ENCODE measurements around the gene ZDHHC4. TPM values are rescaled to one million over a fixed set of nuclear protein-coding genes. Genes with fewer than 3 reads are reported as not detected.
A peak's percentile ranks its signal among the peaks of the same experiment; 100 is the strongest.
"Not testable (repeated sequence)": the region's sequence is repeated elsewhere in the genome, so short reads cannot be mapped to it uniquely, and the experiment has no call there.

ZDHHC4 gene
- total RNA-seq, 2 experiments from 2014 or later: 29.9 to 35.3 TPM

DNA sequence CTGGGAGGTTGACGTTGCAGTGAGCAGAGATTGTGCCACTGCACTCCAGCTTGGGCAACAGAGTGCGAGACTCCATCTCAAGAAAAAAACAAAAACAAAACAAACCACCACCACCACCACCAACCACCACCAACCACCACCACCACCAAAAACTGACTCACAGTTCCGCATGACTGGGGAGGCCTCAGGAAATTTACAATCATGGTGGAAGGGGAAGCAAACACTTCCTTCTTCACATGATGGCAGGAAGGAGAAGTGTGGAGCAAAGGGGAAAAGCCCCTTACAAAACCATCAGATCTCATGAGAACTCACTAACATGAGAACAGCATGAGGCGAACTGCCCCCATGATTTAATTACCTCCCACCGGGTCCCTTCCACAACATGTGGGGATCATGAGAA is 57.7 kb downstream of the ZDHHC4 start:
- H3K27ac Mint-ChIP-seq, POLR2A ChIA-PET, H3K27me3 Mint-ChIP-seq, CTCF ChIA-PET, H3K9me3 Mint-ChIP-seq, DNase-seq, H3K4me3 Mint-ChIP-seq: not testable (repeated sequence)
- peaks cover 16% of the 10 kb centered on the region for H3K36me3 Mint-ChIP-seq (ENCODE audit: low read depth)
- H3K4me1 Mint-ChIP-seq: peaks cover 30% of the 10 kb centered on the region

DNA sequence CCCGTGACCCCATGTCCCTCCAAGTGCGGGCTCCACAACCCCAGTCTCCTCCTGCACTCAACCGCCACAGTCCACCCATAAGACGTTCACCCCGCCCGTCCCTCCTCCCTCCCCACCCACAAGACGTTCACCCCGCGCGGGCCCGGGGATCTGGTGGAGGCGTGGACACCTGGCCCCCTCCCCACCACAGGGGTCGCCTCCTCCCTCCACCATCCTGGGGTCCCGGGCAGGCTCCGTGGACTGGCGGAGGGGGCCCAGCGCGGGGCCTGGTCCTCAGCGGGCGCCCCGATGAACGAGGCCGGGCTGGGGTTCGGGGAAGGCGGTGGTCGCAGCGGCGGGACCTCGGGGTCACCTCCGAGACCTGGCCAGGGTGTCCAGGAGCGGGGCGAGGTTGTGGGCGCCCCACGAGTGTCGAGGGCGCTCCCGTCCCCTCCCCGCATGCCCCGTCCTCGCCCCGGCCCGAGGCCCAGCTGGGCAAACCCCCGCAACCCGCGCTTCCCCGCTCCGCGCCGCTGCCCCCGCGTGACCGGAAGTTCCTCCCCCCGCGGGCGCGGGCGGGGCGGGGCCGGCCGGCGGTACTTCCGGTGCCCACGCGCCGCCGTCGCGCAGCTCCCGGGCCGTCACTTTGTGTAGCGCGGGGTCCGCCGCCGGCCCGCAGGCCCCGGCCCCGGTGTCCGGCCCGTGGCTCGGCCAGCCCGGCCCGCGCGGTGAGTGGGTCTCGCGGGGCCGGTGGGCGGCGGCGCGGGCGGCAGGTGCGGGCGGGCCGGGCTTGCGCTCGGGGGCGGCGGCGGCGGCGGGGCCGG is 59.7 kb downstream of the ZDHHC4 start, which contains the start of gene ZNF316:
TSS of gene ZNF316 (plus strand) at position 578 of the 803 bp plus-strand sequence. CDS start 5,092 bp downstream, outside the sequence.
- Mint-ChIP-seq H3K4me3 (peak within 1 kb of the TSS; percentile 81), H3K27me3 (no peaks in the 10 kb centered on the region), H3K27ac (peak within 1 kb of the TSS; percentile 92), H3K4me1 (peaks cover 35% of the 10 kb centered on the region), H3K36me3 (ENCODE audit: low read depth) (peaks cover 32% of the 10 kb centered on the region), H3K9me3 (no peaks in the 10 kb centered on the region)
- peak; percentile 54 for DNase-seq
- POLR2A ChIA-PET: no interaction called here
- CTCF ChIA-PET: no interaction called here

DNA sequence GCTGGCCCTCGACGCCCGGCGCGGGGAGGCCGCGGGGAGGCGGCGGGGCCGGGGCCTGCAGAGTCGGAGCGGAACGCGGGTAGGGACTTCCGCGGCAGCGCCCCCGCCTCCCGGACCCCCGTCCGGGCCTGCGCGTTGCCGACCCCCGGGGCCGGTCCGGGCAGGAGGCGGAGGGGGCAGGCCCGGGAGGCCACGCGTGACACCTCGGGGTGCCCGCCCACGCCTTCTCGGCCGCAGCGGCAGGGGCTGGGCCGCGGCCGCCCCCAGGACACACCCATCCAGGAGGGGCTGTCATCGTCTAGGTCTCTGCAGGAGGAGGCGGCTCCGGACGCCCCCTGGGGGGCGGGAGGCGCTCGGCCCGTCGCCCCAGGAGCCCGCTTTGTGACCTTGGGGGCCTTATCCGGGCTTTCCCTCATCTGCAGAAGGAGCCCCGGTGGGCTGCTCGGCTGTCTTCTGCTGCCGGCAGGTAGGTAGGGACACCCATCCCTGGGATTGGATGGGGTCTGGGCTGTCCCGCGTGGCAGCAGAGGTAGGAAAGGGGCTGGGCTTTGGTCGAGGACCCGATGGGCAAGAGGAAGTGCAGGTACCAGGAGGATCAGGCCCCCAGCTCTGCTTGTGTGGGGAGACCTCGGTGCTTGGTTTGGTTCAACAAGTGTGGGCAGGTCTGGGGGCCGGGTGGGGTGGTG is 60.4 kb downstream of the ZDHHC4 start:
- CTCF ChIA-PET: no interaction called here
- peak; percentile 46 for DNase-seq
- Mint-ChIP-seq H3K27me3 (no peaks in the 10 kb centered on the region), H3K9me3 (no peaks in the 10 kb centered on the region), H3K27ac (peak overlapping the region; percentile 92), H3K4me1 (peaks cover 35% of the 10 kb centered on the region), H3K4me3 (peak overlapping the region; percentile 81), H3K36me3 (ENCODE audit: low read depth) (peaks cover 36% of the 10 kb centered on the region)
- POLR2A ChIA-PET: interaction anchor here (0.6 kb wide), 1 partner anchor 21 kb away, joined by 3 read pairs; no protein-coding TSS in a partner anchor

Other genes starting within 250 kb of the ZDHHC4 start
- 10 to 100 TPM; 11.2 to 17.2 TPM for gene FAM220A, start 228.5 kb upstream of the ZDHHC4 start, total RNA-seq
- 100 to 1,000 TPM; 170 to 187 TPM for gene RAC1, start 202.9 kb upstream of the ZDHHC4 start, total RNA-seq
- gene DAGLB, start 129.5 kb upstream of the ZDHHC4 start, total RNA-seq: 10 to 100 TPM; 18.3 to 22.4 TPM
- gene KDELR2, start 93.3 kb upstream of the ZDHHC4 start, total RNA-seq: 10 to 100 TPM; 61.1 to 63.5 TPM
- under 1 TPM in 1 of 2 experiments, not detected in 1; 0.07 TPM for gene GRID2IP, start 26.0 kb upstream of the ZDHHC4 start, total RNA-seq
- 10 to 100 TPM; 40.4 to 48.3 TPM for gene INTS15, start 12.6 kb downstream of the ZDHHC4 start, total RNA-seq
- gene ZNF853, start 38.2 kb downstream of the ZDHHC4 start, total RNA-seq: under 1 TPM; 0.30 to 0.33 TPM
- 10 to 100 TPM; 20.2 to 31.5 TPM for gene ZNF316, start 59.9 kb downstream of the ZDHHC4 start, total RNA-seq
- 10 to 100 TPM; 24.9 to 25.7 TPM for gene ZNF12, start 129.5 kb downstream of the ZDHHC4 start, total RNA-seq
- under 1 TPM; 0.22 to 0.31 TPM for gene RSPH10B2, start 176.6 kb downstream of the ZDHHC4 start, total RNA-seq
- gene CCZ1B, start 248.8 kb downstream of the ZDHHC4 start, total RNA-seq: 10 to 100 TPM; 61.3 to 70.0 TPM